Lung (tissue), 16 donors: ENCODE measurements around the gene ATOH1. TPM values are rescaled to one million over a fixed set of nuclear protein-coding genes. Genes with fewer than 3 reads are reported as not detected.

Experiments
- ATAC-seq: fragments of 200-7000 bp; cut with Tn5 transposase; one replicate; pipeline ENCODE4 v1.9.1; 2020; ENCODE audit warnings: moderate number of reproducible peaks; ENCODE audit not compliant: insufficient read depth, low FRiP score
- DNase-seq, 3 donors: peaks; one replicate each; pipeline ENCODE4 v3.0.0-alpha.2; 2013 to 2017
- H3K27ac ChIP-seq, 2 donors: one replicate each; pipeline ENCODE4 v1.5.1; 2013; ENCODE audit warnings: mild to moderate bottlenecking in 2 of 2, moderate library complexity in 2 of 2, control low read depth in 1 of 2, inconsistent platforms in 1 of 2, low read depth in 1 of 2, low read length in 1 of 2
- H3K27me3 ChIP-seq, 3 donors: one replicate each; pipeline ENCODE4 v1.5.1; 2013; ENCODE audit warnings: low read length in 2 of 3; ENCODE audit not compliant: control insufficient read depth in 3 of 3, insufficient read depth in 3 of 3
- H3K36me3 ChIP-seq, 4 donors: one replicate each; pipeline ENCODE4 v1.5.1; 2013; ENCODE audit warnings: low read length in 4 of 4, mild to moderate bottlenecking in 1 of 4, moderate library complexity in 1 of 4; ENCODE audit not compliant: control insufficient read depth in 4 of 4, insufficient read depth in 4 of 4
- H3K4me1 ChIP-seq, 5 donors: one replicate each; pipeline ENCODE4 v1.5.1; 2013; ENCODE audit warnings: low read length in 5 of 5, mild to moderate bottlenecking in 2 of 5, moderate library complexity in 1 of 5; ENCODE audit not compliant: control insufficient read depth in 5 of 5, insufficient read depth in 5 of 5
- H3K4me3 ChIP-seq: one replicate; pipeline ENCODE4 v1.5.1; 2013; ENCODE audit warnings: mild to moderate bottlenecking, control low read depth, moderate library complexity
- H3K9ac ChIP-seq, 2 donors: one replicate each; pipeline ENCODE4 v1.5.1; 2013; ENCODE audit warnings: low read length in 2 of 2, control low read depth in 1 of 2; ENCODE audit not compliant: insufficient read depth in 1 of 2
- H3K9me3 ChIP-seq, 4 donors: one replicate each; pipeline ENCODE4 v1.5.1; 2013; ENCODE audit warnings: low read length in 3 of 4, mild to moderate bottlenecking in 1 of 4, moderate library complexity in 1 of 4; ENCODE audit not compliant: control insufficient read depth in 4 of 4, insufficient read depth in 3 of 4
- CTCF ChIP-seq: IDR thresholded peaks from 2 replicates; pipeline ENCODE4 v1.5.1; 2012; ENCODE audit warnings: mild to moderate bottlenecking; ENCODE audit errors: control extremely low read depth, extremely low read depth
- WGBS, 2 donors: extraction: QIAGEN DNeasy Blood & Tissue Kit; methylation state at CpG; one replicate each; pipeline ENCODE4 v1.1.7; 2013; 5-methylcytosine and 5-hydroxymethylcytosine counted together
- long read RNA-seq, 5 donors: transcript quantifications; one replicate each; lab custom pipeline, GENCODE V29; 2026
- polyA plus RNA-seq, 2 donors: library from polyadenylated mRNA; stranded (reverse); fragments of 200-250 nt; gene quantifications; one replicate each; pipeline ENCODE4 v1.2.1, GENCODE V29; 2013
- total RNA-seq, 2 donors: library from RNA; depleted of rRNA in 1 of 2; stranded (reverse); fragments of >200 nt in 1 of 2; gene quantifications; one replicate each; pipeline ENCODE4 v1.2.1, GENCODE V29; 2014 to 2021
- donor health status: control.
- donor health status: control.
- donor health status: Bipolar disorder and iron deficiency.
- donor health status: healthy.
- donor health status: DM: yes; HTN: yes; CAD: no.

ATOH1 gene, protein sequence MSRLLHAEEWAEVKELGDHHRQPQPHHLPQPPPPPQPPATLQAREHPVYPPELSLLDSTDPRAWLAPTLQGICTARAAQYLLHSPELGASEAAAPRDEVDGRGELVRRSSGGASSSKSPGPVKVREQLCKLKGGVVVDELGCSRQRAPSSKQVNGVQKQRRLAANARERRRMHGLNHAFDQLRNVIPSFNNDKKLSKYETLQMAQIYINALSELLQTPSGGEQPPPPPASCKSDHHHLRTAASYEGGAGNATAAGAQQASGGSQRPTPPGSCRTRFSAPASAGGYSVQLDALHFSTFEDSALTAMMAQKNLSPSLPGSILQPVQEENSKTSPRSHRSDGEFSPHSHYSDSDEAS
- total RNA-seq (not detected), polyA plus RNA-seq (not detected)
- long read RNA-seq, donor 1, result 0 reads
- long read RNA-seq, donor 2, result 0 reads
- long read RNA-seq, donor 3, result 0 reads
- long read RNA-seq, donor 4, result 0 reads
- long read RNA-seq, donor 5, result 0 reads

DNA sequence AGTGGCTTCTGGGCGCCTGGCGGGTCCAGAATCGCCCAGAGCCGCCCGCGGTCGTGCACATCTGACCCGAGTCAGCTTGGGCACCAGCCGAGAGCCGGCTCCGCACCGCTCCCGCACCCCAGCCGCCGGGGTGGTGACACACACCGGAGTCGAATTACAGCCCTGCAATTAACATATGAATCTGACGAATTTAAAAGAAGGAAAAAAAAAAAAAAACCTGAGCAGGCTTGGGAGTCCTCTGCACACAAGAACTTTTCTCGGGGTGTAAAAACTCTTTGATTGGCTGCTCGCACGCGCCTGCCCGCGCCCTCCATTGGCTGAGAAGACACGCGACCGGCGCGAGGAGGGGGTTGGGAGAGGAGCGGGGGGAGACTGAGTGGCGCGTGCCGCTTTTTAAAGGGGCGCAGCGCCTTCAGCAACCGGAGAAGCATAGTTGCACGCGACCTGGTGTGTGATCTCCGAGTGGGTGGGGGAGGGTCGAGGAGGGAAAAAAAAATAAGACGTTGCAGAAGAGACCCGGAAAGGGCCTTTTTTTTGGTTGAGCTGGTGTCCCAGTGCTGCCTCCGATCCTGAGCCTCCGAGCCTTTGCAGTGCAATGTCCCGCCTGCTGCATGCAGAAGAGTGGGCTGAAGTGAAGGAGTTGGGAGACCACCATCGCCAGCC, at the start of gene ATOH1:
Gene ATOH1, plus strand, starts transcription at position 422 of the 663 bp plus-strand sequence. Its CDS starts 174 bp downstream, at position 596.
- 1 to 2% methylated on average over 46 of the region's 46 CpGs for WGBS, 2 donors
- DNase-seq (peak in 2 of 3 donors; percentile 37 to 42), ATAC-seq (peak; percentile 32)
- Histone ChIP-seq H3K9me3 (peaks cover 0 to 8% (median 0%) of the 10 kb centered on the region in 4 donors), H3K4me1 (peaks cover 0 to 24% (median 6%) of the 10 kb centered on the region in 5 donors), H3K27me3 (peaks cover 14 to 96% (median 84%) of the 10 kb centered on the region in 3 donors), H3K4me3 (no peak within 1 kb of the TSS), H3K9ac (no peak within 1 kb of the TSS), H3K36me3 (no peaks in the 10 kb centered on the region), H3K27ac (no peak within 1 kb of the TSS)
- no peak for TF ChIP-seq CTCF

DNA sequence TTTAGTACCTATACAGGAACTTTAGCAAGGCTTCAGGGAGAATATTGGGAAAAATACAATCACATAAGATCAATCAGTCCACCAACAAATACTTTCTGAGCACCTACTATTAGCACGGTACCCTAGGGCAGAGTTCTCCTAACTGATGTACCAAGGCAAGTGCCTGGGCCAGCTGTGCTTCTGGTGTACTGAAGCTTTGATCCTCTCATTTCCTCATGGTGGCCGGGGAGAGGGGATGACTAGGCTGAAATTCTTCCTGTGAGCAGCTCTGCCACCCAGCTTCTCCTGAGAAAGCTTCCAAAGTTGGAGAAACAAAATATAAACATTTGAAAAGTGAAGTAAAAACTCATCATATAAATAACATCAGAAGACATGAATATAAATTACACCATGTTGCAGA, 49.3 kb upstream of the ATOH1 start:
- TF ChIP-seq CTCF, result no peak

DNA sequence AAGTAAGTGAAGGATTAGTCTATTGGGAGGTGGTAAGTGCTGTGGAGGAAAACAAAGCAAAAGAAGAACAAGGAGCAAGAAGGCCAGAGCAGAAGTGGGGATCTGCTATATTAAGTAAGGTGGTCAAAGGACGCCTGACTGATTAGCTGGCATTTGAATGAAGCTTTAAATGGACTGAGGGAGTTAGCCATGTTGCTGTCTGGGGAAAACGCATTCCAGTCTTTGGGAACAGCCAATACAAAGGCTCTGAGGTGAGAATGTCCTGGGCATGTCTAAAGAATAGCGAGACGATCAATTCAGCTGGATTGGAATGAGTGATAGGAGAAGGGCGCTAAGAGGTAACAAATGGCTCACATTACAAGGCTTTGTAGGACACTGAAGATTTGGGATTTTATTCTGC, 48.5 kb upstream of the ATOH1 start:
- no peak for TF ChIP-seq CTCF
- H3K9ac ChIP-seq, result no peak overlapping the region
- 89 to 93% methylated on average over 5 of the region's 5 CpGs for WGBS, 2 donors
- H3K27me3 ChIP-seq, result no peaks in the 10 kb centered on the region
- H3K27ac ChIP-seq, result no peak overlapping the region
- H3K9me3 ChIP-seq, result no peaks in the 10 kb centered on the region
- no peak overlapping the region for H3K4me3 ChIP-seq
- ATAC-seq (no peak), DNase-seq (no peak)
- H3K4me1 ChIP-seq, result no peaks in the 10 kb centered on the region
- H3K36me3 ChIP-seq, result no peaks in the 10 kb centered on the region

More for the DNA sequence above, 49.3 kb upstream of the ATOH1 start:
- ATAC-seq, result no peak
- H3K27ac ChIP-seq, result no peak overlapping the region
- no peaks in the 10 kb centered on the region for H3K4me1 ChIP-seq
- no peaks in the 10 kb centered on the region for H3K9me3 ChIP-seq
- 41 to 61% methylated on average over 2 of the region's 2 CpGs for WGBS, 2 donors
- H3K4me3 ChIP-seq, result no peak overlapping the region
- H3K9ac ChIP-seq, result no peak overlapping the region
- no peak for DNase-seq
- H3K36me3 ChIP-seq, result no peaks in the 10 kb centered on the region
- H3K27me3 ChIP-seq, result no peaks in the 10 kb centered on the region
